ENCODE measurements around the gene SPACA9.

DNA sequence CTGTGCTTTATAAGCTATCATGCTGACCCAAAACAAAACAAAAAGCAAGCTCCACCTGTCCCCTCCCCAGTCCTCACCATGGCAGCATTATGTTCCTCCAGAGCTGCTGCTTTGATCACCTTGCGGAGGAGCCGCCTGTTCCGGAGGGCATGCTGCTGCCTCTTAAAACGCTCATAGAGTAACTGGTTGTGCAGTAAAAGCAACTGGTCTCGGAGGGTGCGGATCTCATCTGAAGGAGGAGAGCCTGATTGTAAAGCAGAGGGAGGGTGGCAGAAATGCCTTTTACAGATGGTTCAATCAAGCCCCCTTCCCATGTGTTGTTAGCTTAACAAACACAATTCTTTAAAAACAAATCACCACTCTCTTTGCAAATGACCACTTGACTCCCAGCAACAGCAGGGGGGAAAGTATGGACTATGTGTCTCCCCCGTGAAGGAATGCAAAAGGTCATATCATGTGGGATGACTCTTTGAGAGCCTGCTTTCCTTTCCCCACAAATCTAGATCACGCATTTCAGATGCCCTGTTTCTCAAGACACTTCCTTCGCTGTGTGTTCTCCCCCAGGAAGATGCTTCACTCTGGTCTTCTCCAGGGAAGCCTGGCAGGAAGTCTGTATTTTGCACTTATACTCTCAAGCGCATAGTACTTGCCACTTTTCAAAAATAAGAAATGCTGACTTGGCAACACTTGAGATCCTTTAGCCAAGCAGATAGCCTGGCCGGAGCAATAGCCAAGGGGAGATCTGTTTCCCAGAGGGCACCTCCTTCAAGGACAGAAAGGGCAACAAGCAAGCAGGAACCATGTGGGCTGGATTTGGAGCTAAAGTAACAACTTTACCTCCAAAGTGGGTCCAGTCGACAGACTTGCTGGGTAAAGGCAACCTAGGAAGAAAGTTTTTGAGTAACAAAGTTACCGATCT, 25.1 kb downstream of the SPACA9 start:
- TF ChIP-seq, protein P1, sequence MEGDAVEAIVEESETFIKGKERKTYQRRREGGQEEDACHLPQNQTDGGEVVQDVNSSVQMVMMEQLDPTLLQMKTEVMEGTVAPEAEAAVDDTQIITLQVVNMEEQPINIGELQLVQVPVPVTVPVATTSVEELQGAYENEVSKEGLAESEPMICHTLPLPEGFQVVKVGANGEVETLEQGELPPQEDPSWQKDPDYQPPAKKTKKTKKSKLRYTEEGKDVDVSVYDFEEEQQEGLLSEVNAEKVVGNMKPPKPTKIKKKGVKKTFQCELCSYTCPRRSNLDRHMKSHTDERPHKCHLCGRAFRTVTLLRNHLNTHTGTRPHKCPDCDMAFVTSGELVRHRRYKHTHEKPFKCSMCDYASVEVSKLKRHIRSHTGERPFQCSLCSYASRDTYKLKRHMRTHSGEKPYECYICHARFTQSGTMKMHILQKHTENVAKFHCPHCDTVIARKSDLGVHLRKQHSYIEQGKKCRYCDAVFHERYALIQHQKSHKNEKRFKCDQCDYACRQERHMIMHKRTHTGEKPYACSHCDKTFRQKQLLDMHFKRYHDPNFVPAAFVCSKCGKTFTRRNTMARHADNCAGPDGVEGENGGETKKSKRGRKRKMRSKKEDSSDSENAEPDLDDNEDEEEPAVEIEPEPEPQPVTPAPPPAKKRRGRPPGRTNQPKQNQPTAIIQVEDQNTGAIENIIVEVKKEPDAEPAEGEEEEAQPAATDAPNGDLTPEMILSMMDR (IDR thresholded peaks at IDR 0.05), result no peak
- no peak for TF ChIP-seq POLR2A (IDR thresholded peaks at IDR 0.05)
